Right lobe of liver (tissue), 4 donors: ENCODE results near the gene LDLRAD3.

Experiments used
- CTCF ChIP-seq, 4 donors: fragments of 200-600 bp in 3 of 4; fragments of 450-650 bp in 1 of 4; IDR thresholded peaks; one replicate each; pipeline versions ENCODE4 v1.5.1 to v1.8.0; 2016 to 2022; ENCODE audit warnings: antibody characterized with exemption in 4 of 4, mild to moderate bottlenecking in 2 of 4
- POLR2A ChIP-seq: fragments of 450-650 bp; IDR thresholded peaks from one replicate; pipeline ENCODE4 v1.6.1; 2017; ENCODE audit warnings: antibody characterized with exemption, mild to moderate bottlenecking
- donor health status: DM: no; HTN: no; CAD: no.
- donor health status: DM: no; HTN: no; CAD: no.
- donor health status: DM: no; HTN: yes; CAD: no.

- TF ChIP-seq CTCF (IDR thresholded peaks at IDR 0.05) (no peak), POLR2A (no peak)
Measured at GRCh38 chr11:36061471-36061870, 117.6 kb downstream of the LDLRAD3 start.
